PC-3 (cell line): ENCODE measurements around the gene SLC10A4. TPM values are rescaled to one million over a fixed set of nuclear protein-coding genes. Genes with fewer than 3 reads are reported as not detected.

Experiments
- ATAC-seq: fragments of 200-7000 bp; cut with Tn5 transposase; 2 replicates; pipeline ENCODE4 v1.9.1; 2020; ENCODE audit warnings: mild to moderate bottlenecking, moderate library complexity
- BruUV-seq: library from RNA; stranded (reverse); fragments of 400-500 nt; replicated peaks from 2 replicates; lab custom pipeline; 2021; lab: Mats Ljungman, UMichigan
- CTCF ChIA-PET: fragments of 300-600 bp; sonication (Branson Sonifier 250); formaldehyde crosslinking; loops from one replicate; lab custom pipeline; 2022; ENCODE audit warnings: antibody characterized with exemption; lab: Charles Lee
- POLR2A ChIA-PET: fragments of 300-600 bp; sonication (Branson Sonifier 250); formaldehyde crosslinking; loops from one replicate; lab custom pipeline; 2022; ENCODE audit warnings: antibody characterized with exemption; ENCODE audit not compliant: unreplicated experiment; lab: Charles Lee
- DNase-seq: peaks from one replicate; pipeline ENCODE4 v3.0.0-alpha.2; 2015
- H2AFZ ChIP-seq: fragments of 300-600 bp; sonication (generic); 2 replicates; pipeline ENCODE4 v1.6.0; 2016; ENCODE audit warnings: antibody characterized with exemption, low read length
- H3F3A ChIP-seq: fragments of 300-600 bp; sonication (generic); one replicate; pipeline ENCODE4 v1.6.0; 2017; ENCODE audit warnings: antibody characterized with exemption, low read length, control low read depth, mild to moderate bottlenecking; ENCODE audit not compliant: unreplicated experiment
- H3K27ac ChIP-seq: fragments of 300-600 bp; sonication (generic); 2 replicates; pipeline ENCODE4 v1.5.1; 2016; ENCODE audit warnings: mild to moderate bottlenecking, low read length
- H3K27me3 ChIP-seq: fragments of 300-600 bp; sonication (generic); 2 replicates; pipeline ENCODE4 v1.6.1; 2016; ENCODE audit warnings: low read length, mixed read lengths
- H3K36me3 ChIP-seq: fragments of 300-600 bp; sonication (generic); 2 replicates; pipeline ENCODE4 v1.6.1; 2016; ENCODE audit warnings: low read depth, mixed run types, low read length, mixed read lengths
- H3K4me1 ChIP-seq: fragments of 300-600 bp; sonication (generic); 2 replicates; pipeline ENCODE4 v1.5.1; 2016; ENCODE audit warnings: low read length; ENCODE audit not compliant: insufficient read depth
- H3K4me2 ChIP-seq: fragments of 300-600 bp; sonication (generic); 2 replicates; pipeline ENCODE4 v1.6.0; 2016; ENCODE audit warnings: low read length
- H3K4me3 ChIP-seq: fragments of 300-600 bp; sonication (generic); 2 replicates; pipeline ENCODE4 v1.5.1; 2016; ENCODE audit warnings: mild to moderate bottlenecking, low read length, mixed read lengths
- H3K79me2 ChIP-seq: fragments of 300-600 bp; sonication (generic); 2 replicates; pipeline ENCODE4 v1.6.1; 2017; ENCODE audit warnings: low read length, mixed read lengths
- H3K9ac ChIP-seq: fragments of 300-600 bp; sonication (generic); 2 replicates; pipeline ENCODE4 v1.6.0; 2016; ENCODE audit warnings: mild to moderate bottlenecking, low read length
- H3K9me2 ChIP-seq: fragments of 300-600 bp; sonication (generic); replicated peaks from 2 replicates; pipeline ENCODE4 v1.6.1; 2016; ENCODE audit warnings: mixed run types, low read length, mixed read lengths
- H3K9me3 ChIP-seq: fragments of 300-600 bp; sonication (generic); 2 replicates; pipeline ENCODE4 v1.6.1; 2016; ENCODE audit warnings: low read length, mixed read lengths
- H4K20me1 ChIP-seq: fragments of 300-600 bp; sonication (generic); 2 replicates; pipeline ENCODE4 v1.6.1; 2016; ENCODE audit warnings: low read length, mixed read lengths
- CTCF ChIP-seq: fragments of 300-600 bp; sonication (generic); conservative IDR thresholded peaks from 2 replicates; pipeline ENCODE4 v1.5.1; 2017; ENCODE audit warnings: antibody characterized with exemption, low read depth, mild to moderate bottlenecking, low read length
- EZH2 ChIP-seq: fragments of 300-600 bp; sonication (generic); IDR thresholded peaks from one replicate; pipeline ENCODE4 v1.6.1; 2017; ENCODE audit warnings: antibody characterized with exemption, mild to moderate bottlenecking, low read length; ENCODE audit not compliant: unreplicated experiment
- EZH2phosphoT487 ChIP-seq: fragments of 300-600 bp; sonication (generic); IDR thresholded peaks from 2 replicates; pipeline ENCODE4 v1.6.1; 2018; ENCODE audit warnings: mild to moderate bottlenecking, antibody characterized with exemption, low read length, borderline replicate concordance
- intact Hi-C: fragments of 100-400 bp; cut with micrococcal nuclease; formaldehyde crosslinking; loops from 2 replicates; pipeline ENCODE4 v1.9.0; 2023
- total RNA-seq: library from RNA; depleted of rRNA; stranded (reverse); fragments of >200 nt; gene quantifications from 2 replicates; pipeline ENCODE4 v1.2.3, GENCODE V29; 2014

Gene SLC10A4
- total RNA-seq, 1 experiment from 2014 or later, result not detected

GRCh38 chr4:48509543-48509942, 26.4 kb downstream of the SLC10A4 start:
- Histone ChIP-seq H3K4me1 (no peaks in the 10 kb centered on the region; the same call in 1 of the 2 replicates), H3F3A (no peaks in the 10 kb centered on the region), H3K36me3 (peaks cover 25% of the 10 kb centered on the region), H3K9ac (no peak overlapping the region), H3K4me2 (no peak overlapping the region), H3K9me2 (no peaks in the 10 kb centered on the region), H3K27ac (no peak overlapping the region), H3K79me2 (no peaks in the 10 kb centered on the region), H3K27me3 (no peaks in the 10 kb centered on the region), H3K4me3 (no peak overlapping the region), H3K9me3 (no peaks in the 10 kb centered on the region), H4K20me1 (no peaks in the 10 kb centered on the region), H2AFZ (no peak overlapping the region)
- BruUV-seq, result no TSS peak
- POLR2A ChIA-PET, result no interaction called here
- no peak for ATAC-seq
- DNase-seq, result no peak
- no peak for TF ChIP-seq EZH2
- TF ChIP-seq CTCF, result no peak
- no peak for TF ChIP-seq EZH2phosphoT487
- intact Hi-C loops, result no loop called here
- CTCF ChIA-PET, result no interaction called here

- TF ChIP-seq EZH2phosphoT487, result no peak
- TF ChIP-seq CTCF, result no peak
- TF ChIP-seq EZH2, result no peak
- Histone ChIP-seq H4K20me1 (no peaks in the 10 kb centered on the region), H3K4me2 (no peak overlapping the region), H3K9ac (no peak overlapping the region), H3K4me3 (no peak overlapping the region), H2AFZ (no peak overlapping the region), H3K36me3 (peaks cover 32% of the 10 kb centered on the region), H3F3A (no peaks in the 10 kb centered on the region), H3K27ac (no peak overlapping the region), H3K27me3 (no peaks in the 10 kb centered on the region), H3K79me2 (no peaks in the 10 kb centered on the region), H3K4me1 (no peaks in the 10 kb centered on the region), H3K9me2 (no peaks in the 10 kb centered on the region), H3K9me3 (no peaks in the 10 kb centered on the region)
- BruUV-seq, result no TSS peak
- intact Hi-C loops, result no loop called here
- ChIA-PET POLR2A (no interaction called here), CTCF (no interaction called here)
- ATAC-seq, result no peak
- DNase-seq, result no peak
Observed at GRCh38 chr4:48518143-48518542, 35.0 kb downstream of the SLC10A4 start.

GRCh38 chr4:48526406-48526805, 43.3 kb downstream of the SLC10A4 start:
- no peaks in the 10 kb centered on the region for H4K20me1 ChIP-seq
- no TSS peak for BruUV-seq
- H3K4me3 ChIP-seq, result no peak overlapping the region
- intact Hi-C loops, result loop anchor here (2.0 kb wide), 1 partner anchor 94 kb away; no protein-coding TSS in a partner anchor
- H3K9ac ChIP-seq, result no peak overlapping the region
- no peak overlapping the region for H3K4me2 ChIP-seq
- H3K79me2 ChIP-seq, result no peaks in the 10 kb centered on the region
- H2AFZ ChIP-seq, result no peak overlapping the region
- no peak for TF ChIP-seq CTCF
- TF ChIP-seq EZH2, result no peak
- no peak for TF ChIP-seq EZH2phosphoT487
- H3F3A ChIP-seq, result no peaks in the 10 kb centered on the region
- H3K36me3 ChIP-seq, result peaks cover 35% of the 10 kb centered on the region
- no peaks in the 10 kb centered on the region for H3K4me1 ChIP-seq
- H3K9me2 ChIP-seq, result no peaks in the 10 kb centered on the region
- no peaks in the 10 kb centered on the region for H3K27me3 ChIP-seq
- ATAC-seq (no peak), DNase-seq (no peak)
- POLR2A ChIA-PET, result interaction anchor here (0.7 kb wide), 1 partner anchor 31 kb away, joined by 3 read pairs; no protein-coding TSS in a partner anchor
- no peaks in the 10 kb centered on the region for H3K9me3 ChIP-seq
- CTCF ChIA-PET, result no interaction called here
- no peak overlapping the region for H3K27ac ChIP-seq
